Gastroesophageal sphincter (tissue), 4 donors: ENCODE data around the gene TMEM79. TPM values are rescaled to one million over a fixed set of nuclear protein-coding genes. Genes with fewer than 3 reads are reported as not detected.

Experiments
- ATAC-seq: fragments of 150-250 bp; one replicate; pipeline ENCODE4 v1.9.1; 2016; ENCODE audit warnings: mild to moderate bottlenecking, moderate library complexity
- H3K27ac ChIP-seq, 4 donors: fragments of 200-600 bp; sonication (generic) in 3 of 4; 1 replicate in 3 of 4; 2 replicates in 1 of 4; pipeline ENCODE4 v1.5.1; 2016 to 2019
- H3K27me3 ChIP-seq: fragments of 200-600 bp; sonication (generic); one replicate; pipeline ENCODE4 v1.5.1; 2019
- H3K36me3 ChIP-seq, 2 donors: fragments of 200-600 bp; sonication (generic); one replicate each; pipeline ENCODE4 v1.5.1; 2019; ENCODE audit warnings: control low read depth in 1 of 2
- H3K4me1 ChIP-seq, 3 donors: fragments of 200-600 bp; sonication (generic); 1 replicate in 2 of 3; 2 replicates in 1 of 3; pipeline ENCODE4 v1.5.1; 2016 to 2019; ENCODE audit warnings: control low read depth in 2 of 3
- H3K4me3 ChIP-seq, 2 donors: fragments of 200-600 bp; sonication (generic); one replicate each; pipeline ENCODE4 v1.5.1; 2019; ENCODE audit warnings: mild to moderate bottlenecking in 1 of 2, moderate library complexity in 1 of 2
- H3K9me3 ChIP-seq, 3 donors: fragments of 200-600 bp; sonication (generic); one replicate each; pipeline ENCODE4 v1.5.1; 2017 to 2019; ENCODE audit warnings: control low read depth in 2 of 3
- EP300 ChIP-seq: sonication (generic); formaldehyde crosslinking; IDR thresholded peaks from one replicate; pipeline ENCODE4 v1.6.1; 2017; ENCODE audit warnings: antibody characterized with exemption, mild to moderate bottlenecking
- POLR2A ChIP-seq, 2 donors: fragments of 450-650 bp; IDR thresholded peaks; one replicate each; pipeline ENCODE4 v1.6.1; 2017; ENCODE audit warnings: antibody characterized with exemption in 2 of 2, mild to moderate bottlenecking in 2 of 2, moderate library complexity in 1 of 2
- POLR2AphosphoS5 ChIP-seq: sonication (generic); formaldehyde crosslinking; IDR thresholded peaks from one replicate; pipeline ENCODE4 v1.6.1; 2017; ENCODE audit warnings: antibody characterized with exemption
- WGBS, 2 donors: methylation state at CpG; one replicate each; pipeline ENCODE4 v1.1.5; 2018; ENCODE audit warnings: low coverage in 1 of 2; 5-methylcytosine and 5-hydroxymethylcytosine counted together
- total RNA-seq, 4 donors: library from RNA; depleted of rRNA; stranded (reverse); fragments of >200 nt; gene quantifications; one replicate each; pipeline ENCODE4 v1.1.0, GENCODE V29; 2016
- TF ChIP-seq, protein P1 (sequence below), 4 experiments: fragments of 200-600 bp in 2 of 4; fragments of 450-650 bp in 2 of 4; sonication (generic) in 1 of 4; IDR thresholded peaks; one replicate each; pipeline ENCODE4 v1.5.1; 2017 to 2019; ENCODE audit warnings: antibody characterized with exemption in 4 of 4, mild to moderate bottlenecking in 2 of 4, moderate library complexity in 2 of 4

TMEM79 gene
- total RNA-seq, 4 donors from 2014 or later: 1.6 to 4.7 (median 3.2) TPM

DNA sequence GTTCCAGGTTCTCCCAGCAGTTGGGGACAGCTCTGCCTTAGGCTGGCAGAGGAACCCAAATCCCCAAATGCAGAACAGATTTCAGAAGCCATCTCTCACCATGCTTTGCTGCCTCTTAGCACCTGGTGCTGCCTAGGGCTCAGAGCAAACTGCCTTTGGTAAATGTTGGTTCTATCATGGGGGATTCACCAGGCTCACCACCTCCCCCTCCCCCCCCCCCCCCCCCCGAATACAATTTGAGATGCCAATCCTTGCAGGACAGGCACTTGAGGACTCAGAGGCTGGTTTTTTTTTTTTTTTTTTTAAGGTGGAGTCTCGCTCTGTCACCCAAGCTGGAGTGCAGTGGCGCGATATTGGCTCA, 35.8 kb upstream of the TMEM79 start:
- H3K4me1 ChIP-seq: peaks cover 0 to 35% (median 20%) of the 10 kb centered on the region in 3 donors
- 67% methylated on average over 3 of the region's 4 CpGs; no CpG with 5 or more reads in 1 of the 2 donors for WGBS, 2 donors
- TF ChIP-seq EP300 (no peak), POLR2A (IDR thresholded peaks at IDR 0.05) (no peak), POLR2AphosphoS5 (no peak)
- TF ChIP-seq, protein P1, sequence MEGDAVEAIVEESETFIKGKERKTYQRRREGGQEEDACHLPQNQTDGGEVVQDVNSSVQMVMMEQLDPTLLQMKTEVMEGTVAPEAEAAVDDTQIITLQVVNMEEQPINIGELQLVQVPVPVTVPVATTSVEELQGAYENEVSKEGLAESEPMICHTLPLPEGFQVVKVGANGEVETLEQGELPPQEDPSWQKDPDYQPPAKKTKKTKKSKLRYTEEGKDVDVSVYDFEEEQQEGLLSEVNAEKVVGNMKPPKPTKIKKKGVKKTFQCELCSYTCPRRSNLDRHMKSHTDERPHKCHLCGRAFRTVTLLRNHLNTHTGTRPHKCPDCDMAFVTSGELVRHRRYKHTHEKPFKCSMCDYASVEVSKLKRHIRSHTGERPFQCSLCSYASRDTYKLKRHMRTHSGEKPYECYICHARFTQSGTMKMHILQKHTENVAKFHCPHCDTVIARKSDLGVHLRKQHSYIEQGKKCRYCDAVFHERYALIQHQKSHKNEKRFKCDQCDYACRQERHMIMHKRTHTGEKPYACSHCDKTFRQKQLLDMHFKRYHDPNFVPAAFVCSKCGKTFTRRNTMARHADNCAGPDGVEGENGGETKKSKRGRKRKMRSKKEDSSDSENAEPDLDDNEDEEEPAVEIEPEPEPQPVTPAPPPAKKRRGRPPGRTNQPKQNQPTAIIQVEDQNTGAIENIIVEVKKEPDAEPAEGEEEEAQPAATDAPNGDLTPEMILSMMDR (IDR thresholded peaks at IDR 0.05): no peak
- peaks cover 0 to 50% of the 10 kb centered on the region in 2 donors for H3K36me3 ChIP-seq
- no peaks in the 10 kb centered on the region for H3K9me3 ChIP-seq
- H3K27ac ChIP-seq: no peak overlapping the region
- ATAC-seq: no peak
- H3K4me3 ChIP-seq: no peak overlapping the region
- peaks cover 37% of the 10 kb centered on the region for H3K27me3 ChIP-seq

DNA sequence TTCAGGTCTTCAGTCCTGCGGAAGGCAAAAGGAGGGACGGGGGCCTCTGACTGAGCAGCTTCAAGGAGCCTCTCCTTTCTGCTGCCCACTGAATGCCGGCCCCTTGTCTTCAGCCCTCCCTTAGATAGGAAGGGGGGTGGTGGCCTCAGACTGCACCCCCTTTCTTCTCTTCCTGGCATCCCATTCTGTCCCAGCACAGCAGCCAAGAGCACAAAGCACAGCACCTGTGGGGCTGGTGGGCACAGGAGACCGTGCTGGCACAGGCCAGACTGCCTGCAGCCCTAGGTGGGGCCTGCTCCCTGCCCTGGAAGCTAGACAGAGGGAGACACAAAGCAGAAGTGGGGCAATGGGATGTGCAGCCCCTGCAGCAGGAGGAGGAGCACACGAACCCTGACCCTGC, 34.5 kb upstream of the TMEM79 start:
- Histone ChIP-seq H3K4me3 (no peak overlapping the region), H3K4me1 (peaks cover 0 to 35% (median 20%) of the 10 kb centered on the region in 3 donors), H3K9me3 (no peaks in the 10 kb centered on the region), H3K27me3 (peaks cover 26% of the 10 kb centered on the region), H3K27ac (no peak overlapping the region), H3K36me3 (peaks cover 0 to 58% of the 10 kb centered on the region in 2 donors)
- 83% methylated on average over 2 of the region's 5 CpGs; no CpG with 5 or more reads in 1 of the 2 donors for WGBS, 2 donors
- no peak for ATAC-seq
- TF ChIP-seq, protein P1 (IDR thresholded peaks at IDR 0.05): no peak

- Histone ChIP-seq H3K27ac (no peak overlapping the region), H3K36me3 (peaks cover 0 to 77% of the 10 kb centered on the region in 2 donors), H3K9me3 (no peaks in the 10 kb centered on the region), H3K4me3 (no peak overlapping the region), H3K27me3 (peaks cover 6% of the 10 kb centered on the region), H3K4me1 (peaks cover 0 to 19% (median 11%) of the 10 kb centered on the region in 3 donors)
- WGBS, 2 donors: 17% methylated on average over 1 of the region's 3 CpGs; no CpG with 5 or more reads in 1 of the 2 donors
- TF ChIP-seq POLR2A (IDR thresholded peaks at IDR 0.05) (no peak), EP300 (no peak), POLR2AphosphoS5 (no peak)
- TF ChIP-seq, protein P1 (IDR thresholded peaks at IDR 0.05): no peak
- ATAC-seq: no peak
These were observed 32.6 kb upstream of the TMEM79 start for GRCh38 chr1:156251527-156251926.

- Histone ChIP-seq H3K4me1 (no peaks in the 10 kb centered on the region), H3K36me3 (peaks cover 4 to 98% of the 10 kb centered on the region in 2 donors), H3K27me3 (no peaks in the 10 kb centered on the region), H3K27ac (no peak overlapping the region), H3K4me3 (no peak overlapping the region), H3K9me3 (no peaks in the 10 kb centered on the region)
- 92 to 100% methylated on average over 1 to 3 of the region's 3 CpGs for WGBS, 2 donors
- no peak for ATAC-seq
- TF ChIP-seq, protein P1 (IDR thresholded peaks at IDR 0.05): no peak
- TF ChIP-seq POLR2AphosphoS5: no peak
- no peak for TF ChIP-seq EP300
- no peak for TF ChIP-seq POLR2A (IDR thresholded peaks at IDR 0.05)
These were observed 30.5 kb upstream of the TMEM79 start for GRCh38 chr1:156253634-156254033.

- Histone ChIP-seq H3K9me3 (no peaks in the 10 kb centered on the region), H3K36me3 (peaks cover 17 to 100% of the 10 kb centered on the region in 2 donors), H3K27ac (no peak overlapping the region), H3K4me3 (no peak overlapping the region), H3K4me1 (no peaks in the 10 kb centered on the region), H3K27me3 (no peaks in the 10 kb centered on the region)
- no peak for ATAC-seq
- 58% methylated on average over 2 of the region's 2 CpGs; no CpG with 5 or more reads in 1 of the 2 donors for WGBS, 2 donors
- TF ChIP-seq POLR2AphosphoS5 (no peak), EP300 (no peak), POLR2A (IDR thresholded peaks at IDR 0.05) (no peak)
- TF ChIP-seq, protein P1 (IDR thresholded peaks at IDR 0.05): no peak
These were observed 26.4 kb upstream of the TMEM79 start for GRCh38 chr1:156257711-156258110.
